GM12801 (cell line): Measurements from ENCODE around the gene KCNH6.

Experiments
- TF ChIP-seq, protein P1 (sequence below): IDR thresholded peaks from one replicate; pipeline ENCODE4 v1.5.1; 2011; ENCODE audit warnings: control low read depth; ENCODE audit not compliant: insufficient read length; ENCODE audit errors: extremely low read depth

KCNH6 gene

DNA sequence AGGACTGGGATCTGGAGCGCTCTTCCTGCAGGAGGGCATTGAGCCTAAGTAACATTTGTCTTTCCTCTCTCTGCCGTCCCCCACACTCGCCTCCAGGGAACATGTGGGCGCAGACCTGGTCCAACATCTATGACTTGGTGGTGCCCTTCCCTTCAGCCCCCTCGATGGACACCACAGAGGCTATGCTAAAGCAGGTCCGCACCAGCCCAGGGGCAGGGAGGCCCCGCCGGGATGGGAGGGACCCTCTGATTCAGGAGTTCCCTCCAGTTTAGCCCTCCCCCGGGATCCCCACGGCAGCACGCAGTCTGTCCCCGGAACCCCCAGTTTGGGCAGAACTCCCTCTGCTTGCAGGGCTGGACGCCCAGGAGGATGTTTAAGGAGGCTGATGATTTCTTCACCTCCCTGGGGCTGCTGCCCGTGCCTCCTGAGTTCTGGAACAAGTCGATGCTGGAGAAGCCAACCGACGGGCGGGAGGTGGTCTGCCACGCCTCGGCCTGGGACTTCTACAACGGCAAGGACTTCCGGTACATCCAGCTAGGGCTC, 32.2 kb upstream of the KCNH6 start:
- TF ChIP-seq, protein P1, sequence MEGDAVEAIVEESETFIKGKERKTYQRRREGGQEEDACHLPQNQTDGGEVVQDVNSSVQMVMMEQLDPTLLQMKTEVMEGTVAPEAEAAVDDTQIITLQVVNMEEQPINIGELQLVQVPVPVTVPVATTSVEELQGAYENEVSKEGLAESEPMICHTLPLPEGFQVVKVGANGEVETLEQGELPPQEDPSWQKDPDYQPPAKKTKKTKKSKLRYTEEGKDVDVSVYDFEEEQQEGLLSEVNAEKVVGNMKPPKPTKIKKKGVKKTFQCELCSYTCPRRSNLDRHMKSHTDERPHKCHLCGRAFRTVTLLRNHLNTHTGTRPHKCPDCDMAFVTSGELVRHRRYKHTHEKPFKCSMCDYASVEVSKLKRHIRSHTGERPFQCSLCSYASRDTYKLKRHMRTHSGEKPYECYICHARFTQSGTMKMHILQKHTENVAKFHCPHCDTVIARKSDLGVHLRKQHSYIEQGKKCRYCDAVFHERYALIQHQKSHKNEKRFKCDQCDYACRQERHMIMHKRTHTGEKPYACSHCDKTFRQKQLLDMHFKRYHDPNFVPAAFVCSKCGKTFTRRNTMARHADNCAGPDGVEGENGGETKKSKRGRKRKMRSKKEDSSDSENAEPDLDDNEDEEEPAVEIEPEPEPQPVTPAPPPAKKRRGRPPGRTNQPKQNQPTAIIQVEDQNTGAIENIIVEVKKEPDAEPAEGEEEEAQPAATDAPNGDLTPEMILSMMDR, result no peak

- TF ChIP-seq, protein P1, result no peak
Observed at GRCh38 chr17:63491413-63491812, 31.7 kb upstream of the KCNH6 start.

GRCh38 chr17:63491977-63492618, 31.1 kb upstream of the KCNH6 start:
- TF ChIP-seq, protein P1, result no peak

DNA sequence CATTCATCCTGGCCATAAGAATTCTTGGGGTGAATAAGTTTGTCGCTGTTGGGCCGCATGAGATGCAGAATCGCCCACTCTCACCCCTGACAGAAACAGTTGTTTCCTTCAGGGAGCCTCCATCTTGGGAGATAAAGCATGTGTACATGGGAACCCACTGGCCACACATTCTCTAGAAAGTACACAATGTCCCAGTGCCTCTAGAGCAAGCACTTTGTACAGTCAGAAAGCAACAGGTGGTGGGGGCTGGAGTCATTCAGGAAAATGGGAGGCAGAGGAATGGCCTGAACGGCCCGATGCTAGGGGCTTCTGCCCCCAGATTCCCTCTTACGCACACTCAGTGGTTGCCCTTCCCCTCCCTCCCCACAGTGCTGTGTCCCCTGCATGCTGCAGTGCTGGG, 30.2 kb upstream of the KCNH6 start:
- TF ChIP-seq, protein P1, result no peak

DNA sequence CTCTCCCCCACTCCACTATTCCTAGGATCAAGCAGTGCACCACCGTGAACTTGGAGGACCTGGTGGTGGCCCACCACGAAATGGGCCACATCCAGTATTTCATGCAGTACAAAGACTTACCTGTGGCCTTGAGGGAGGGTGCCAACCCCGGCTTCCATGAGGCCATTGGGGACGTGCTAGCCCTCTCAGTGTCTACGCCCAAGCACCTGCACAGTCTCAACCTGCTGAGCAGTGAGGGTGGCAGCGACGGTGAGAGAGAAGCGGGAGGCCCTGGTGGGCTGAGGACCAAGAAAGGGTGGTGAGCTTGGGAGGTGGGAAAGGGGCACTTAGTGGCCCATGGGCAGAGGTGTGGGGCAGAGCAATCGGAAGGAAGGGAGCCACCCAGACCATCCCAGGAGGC, 29.7 kb upstream of the KCNH6 start:
- TF ChIP-seq, protein P1, result no peak

DNA sequence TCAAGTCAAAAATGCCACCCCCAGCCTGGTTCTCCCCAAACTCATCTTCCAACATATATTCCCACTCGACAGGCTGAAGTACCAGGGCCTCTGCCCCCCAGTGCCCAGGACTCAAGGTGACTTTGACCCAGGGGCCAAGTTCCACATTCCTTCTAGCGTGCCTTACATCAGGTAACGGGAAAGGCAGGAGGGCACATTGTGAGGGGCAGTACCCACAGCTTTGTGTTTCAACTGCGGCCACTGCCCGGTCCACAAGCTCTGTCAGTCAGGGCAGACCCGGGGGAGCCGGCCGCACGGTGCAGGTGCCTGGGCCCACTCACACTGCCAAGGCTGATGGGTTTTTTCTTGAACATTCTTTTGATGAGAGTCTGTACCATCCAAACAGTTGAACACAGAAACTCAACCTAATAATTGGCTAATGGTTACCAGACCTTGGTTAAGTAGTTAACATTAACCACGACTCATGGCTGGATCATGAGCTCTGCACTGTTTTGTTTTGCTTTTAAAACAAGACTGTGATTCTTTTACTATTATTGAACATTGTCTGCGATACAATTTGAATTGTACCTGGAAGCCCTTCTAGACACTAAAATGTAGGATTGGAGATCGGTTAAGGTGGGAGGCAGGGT, 28.7 kb upstream of the KCNH6 start:
- TF ChIP-seq, protein P1, result no peak

DNA sequence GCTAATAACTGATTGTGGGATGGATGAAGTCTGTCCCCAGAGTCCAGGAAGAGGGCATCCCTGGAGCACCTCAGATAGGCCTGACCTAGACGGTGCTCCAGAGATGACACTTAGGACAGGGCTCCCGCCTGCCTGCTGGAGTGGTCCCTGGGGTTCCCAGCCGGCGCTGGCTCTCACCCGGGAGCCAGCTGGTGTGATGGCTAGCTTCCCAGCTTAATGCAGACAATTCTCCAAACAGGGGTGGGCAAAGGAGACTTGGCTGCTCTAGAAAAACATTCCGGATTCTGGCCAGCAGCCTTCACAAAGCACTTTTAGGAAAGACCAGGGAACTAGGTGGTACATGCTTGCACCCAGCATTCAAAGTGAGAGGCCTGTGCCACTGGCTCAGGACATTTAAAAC, 27.7 kb upstream of the KCNH6 start:
- TF ChIP-seq, protein P1, result no peak
